GM15510 (cell line): ENCODE measurements around the gene SAE1.

Experiments
- POLR2A ChIP-seq: IDR thresholded peaks from 3 replicates; pipeline ENCODE4 v1.6.1; 2011; ENCODE audit warnings: borderline replicate concordance; ENCODE audit not compliant: insufficient read length; ENCODE audit errors: extremely low read depth

SAE1 gene

GRCh38 chr19:47141695-47142094 is 11.1 kb downstream of the SAE1 start:
- no peak for TF ChIP-seq POLR2A

DNA sequence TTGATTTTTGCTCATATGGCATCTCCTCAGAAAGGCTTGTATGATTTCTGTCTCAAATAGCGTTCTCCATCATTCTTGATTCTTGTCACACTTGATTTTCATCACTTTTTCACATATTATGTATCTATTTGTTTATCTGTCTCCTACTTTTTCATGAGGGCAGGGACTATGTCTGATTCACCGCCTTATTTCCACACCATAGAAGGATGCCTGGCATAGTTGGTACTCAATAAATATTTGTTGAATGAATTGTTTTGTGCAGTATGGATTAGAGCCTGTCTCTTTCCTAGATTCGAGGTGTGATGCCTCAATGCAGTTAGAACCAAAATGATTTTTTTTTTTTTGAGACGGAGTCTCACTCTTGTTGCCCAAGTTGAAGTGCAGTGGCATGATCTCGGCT is 12.1 kb downstream of the SAE1 start:
- TF ChIP-seq POLR2A, result no peak

GRCh38 chr19:47143322-47144073 is 12.9 kb downstream of the SAE1 start:
- no peak for TF ChIP-seq POLR2A

- no peak for TF ChIP-seq POLR2A
Observed at GRCh38 chr19:47144630-47145029, 14.0 kb downstream of the SAE1 start.

- no peak for TF ChIP-seq POLR2A
Observed at GRCh38 chr19:47145639-47146486, 15.2 kb downstream of the SAE1 start.

DNA sequence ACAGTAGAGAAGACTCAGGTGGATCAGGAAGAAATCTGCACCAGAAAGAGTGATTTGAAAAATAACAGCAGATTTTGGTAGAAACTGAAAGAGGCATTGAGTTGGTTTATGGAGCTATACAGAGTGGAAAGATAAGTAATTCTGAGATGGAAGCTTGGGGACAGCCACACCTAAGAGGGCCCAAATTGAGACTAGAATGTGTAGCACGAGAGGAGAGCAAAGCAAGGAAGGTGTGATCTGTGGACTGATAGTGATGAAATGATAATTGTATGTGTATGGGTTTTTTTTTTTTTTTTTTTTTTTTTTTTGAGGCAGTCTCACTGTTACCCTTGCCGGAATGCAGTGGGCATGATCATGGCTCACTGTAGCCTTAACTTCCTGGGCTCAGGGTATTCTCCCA is 16.3 kb downstream of the SAE1 start:
- TF ChIP-seq POLR2A, result no peak

- TF ChIP-seq POLR2A, result no peak
Observed at GRCh38 chr19:47151627-47152026, 21.0 kb downstream of the SAE1 start.

GRCh38 chr19:47152205-47152604 is 21.6 kb downstream of the SAE1 start:
- TF ChIP-seq POLR2A, result no peak

- TF ChIP-seq POLR2A, result no peak
Observed at GRCh38 chr19:47152632-47153031, 22.0 kb downstream of the SAE1 start.

DNA sequence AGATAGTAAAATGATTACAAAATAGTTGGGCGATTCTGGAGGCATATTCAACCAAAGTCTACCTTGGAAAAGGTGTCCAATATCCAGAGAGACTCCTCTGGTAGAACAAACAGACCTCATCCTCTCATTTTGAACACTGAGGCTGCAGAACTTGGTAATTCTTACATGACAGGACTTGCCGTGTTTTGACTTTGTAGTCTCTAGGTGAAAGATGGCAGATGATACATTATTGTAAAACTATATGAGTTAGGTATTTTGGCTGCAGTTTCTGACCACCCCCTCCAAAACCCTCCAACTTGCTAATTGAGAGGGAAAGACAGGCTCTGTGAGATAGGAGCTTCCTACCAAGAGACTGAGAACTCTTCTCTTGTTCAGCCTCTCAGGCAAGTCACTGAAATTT is 22.6 kb downstream of the SAE1 start:
- no peak for TF ChIP-seq POLR2A

GRCh38 chr19:47155148-47155547 is 24.5 kb downstream of the SAE1 start:
- TF ChIP-seq POLR2A, result no peak

- no peak for TF ChIP-seq POLR2A
Observed at GRCh38 chr19:47156861-47157430, 26.3 kb downstream of the SAE1 start.

- no peak for TF ChIP-seq POLR2A
Observed at GRCh38 chr19:47157431-47158321, 27.0 kb downstream of the SAE1 start.

- no peak for TF ChIP-seq POLR2A
Observed at GRCh38 chr19:47158367-47158791, 27.7 kb downstream of the SAE1 start.

DNA sequence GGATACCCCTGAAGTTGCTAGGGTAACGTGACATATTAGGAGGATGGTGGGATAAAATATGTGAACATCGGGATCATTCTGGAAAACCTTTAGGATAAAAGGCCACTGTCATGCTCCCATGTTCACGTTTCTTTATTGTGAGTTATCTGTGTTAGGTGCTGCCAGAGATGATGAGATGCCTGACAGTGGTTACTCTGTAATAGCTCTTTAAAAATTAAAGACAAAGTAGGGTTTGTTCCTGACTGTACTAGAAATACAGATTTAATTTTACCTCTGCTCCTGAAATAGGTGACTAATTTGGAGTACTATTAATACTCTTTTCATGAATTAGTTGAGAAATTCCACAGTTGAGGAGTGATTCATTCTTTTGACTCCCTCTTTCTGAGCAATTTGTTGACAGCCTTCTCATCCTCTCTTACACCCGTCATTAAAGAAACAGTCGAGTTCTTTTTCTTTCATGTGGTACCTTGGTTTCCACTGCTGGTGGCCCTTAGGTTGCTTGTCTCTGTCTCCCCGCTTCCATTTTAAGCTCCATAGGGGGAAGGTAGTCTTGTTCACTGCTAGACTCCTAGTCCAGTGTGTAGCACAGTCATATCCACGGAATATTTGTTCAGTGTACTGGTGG is 28.4 kb downstream of the SAE1 start:
- TF ChIP-seq POLR2A, result no peak

- no peak for TF ChIP-seq POLR2A
Observed at GRCh38 chr19:47161876-47162489, 31.3 kb downstream of the SAE1 start.
